G401.6 (cell line): Measurements from ENCODE around the gene PRSS3.
"Not testable (repeated sequence)": the region's sequence is repeated elsewhere in the genome, so short reads cannot be mapped to it uniquely, and the experiment has no call there.

Experiments used
- FAIRE-seq: peaks from 2 replicates; lab custom pipeline; 2012; peaks lifted over from hg19 to GRCh38; lab: Jason Lieb, UNC

Gene PRSS3

DNA sequence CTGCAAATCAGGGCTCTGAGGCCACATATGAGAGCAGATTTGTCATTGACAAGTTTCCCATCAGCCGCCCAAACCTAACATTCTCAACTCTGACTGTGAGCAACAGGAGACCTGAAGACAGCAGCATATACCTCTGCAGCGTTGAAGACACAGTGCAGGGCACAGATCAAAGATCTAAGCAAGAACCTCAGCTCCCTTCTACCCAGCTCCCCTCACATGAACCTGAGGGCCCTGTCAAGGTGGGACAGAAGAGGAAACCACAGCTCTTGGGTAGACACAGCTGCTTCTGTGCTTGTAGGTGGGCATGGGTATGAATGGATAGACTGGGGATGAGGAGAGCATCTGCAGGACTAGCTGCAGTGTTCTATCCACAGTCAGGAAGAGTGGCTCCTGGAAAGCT, 8.7 kb upstream of the PRSS3 start:
- FAIRE-seq, result no peak

GRCh38 chr9:33787839-33788238, 7.5 kb upstream of the PRSS3 start:
- no peak for FAIRE-seq

GRCh38 chr9:33789429-33789828, 5.9 kb upstream of the PRSS3 start:
- not testable (repeated sequence) for FAIRE-seq

DNA sequence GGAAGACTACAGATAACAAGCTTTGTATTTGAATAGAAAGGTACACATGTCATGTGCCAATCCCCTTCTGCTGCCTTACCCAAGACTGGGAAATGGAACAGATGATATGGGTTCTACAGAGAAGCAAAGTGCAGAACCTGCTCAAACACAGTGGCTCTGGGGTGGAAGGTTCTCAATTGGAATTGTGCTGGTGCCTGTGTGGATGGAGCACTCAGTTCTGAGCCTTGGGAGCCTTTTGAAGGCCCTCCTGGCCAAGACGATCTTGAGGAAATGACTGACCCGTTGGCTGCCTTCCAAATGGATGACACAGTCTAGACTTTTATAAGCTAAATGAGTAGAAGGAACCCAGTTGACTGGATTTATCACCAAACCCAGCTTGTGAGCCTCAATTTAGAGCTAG, 4.2 kb upstream of the PRSS3 start:
- FAIRE-seq, result no peak

DNA sequence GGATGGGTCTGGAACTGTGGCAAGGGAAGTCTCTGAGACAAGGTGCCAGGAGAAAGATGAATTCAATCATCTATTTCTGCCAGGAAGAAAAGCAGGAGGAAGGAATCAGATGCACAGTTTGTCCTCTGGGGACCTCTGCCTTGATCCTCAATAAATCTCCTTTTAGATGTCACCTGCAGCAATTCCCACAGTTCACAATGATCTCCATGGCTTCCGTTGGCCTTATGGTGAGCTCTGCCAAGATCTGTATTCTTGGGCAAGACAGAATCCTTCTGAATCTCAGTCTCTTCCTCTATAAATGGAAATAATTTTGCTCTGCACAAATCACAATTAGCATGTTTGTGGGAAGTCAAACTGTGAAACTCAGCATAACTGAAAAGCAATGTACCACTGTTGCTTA, 1.9 kb upstream of the PRSS3 start:
- not testable (repeated sequence) for FAIRE-seq

GRCh38 chr9:33794560-33794959, 801 bp upstream of the PRSS3 start:
- FAIRE-seq, result no peak

- FAIRE-seq, result no peak
Observed at GRCh38 chr9:33795819-33796218, 458 bp downstream of the PRSS3 start.

- FAIRE-seq, result not testable (repeated sequence)
Observed at GRCh38 chr9:33796679-33797078, 1.3 kb downstream of the PRSS3 start.

DNA sequence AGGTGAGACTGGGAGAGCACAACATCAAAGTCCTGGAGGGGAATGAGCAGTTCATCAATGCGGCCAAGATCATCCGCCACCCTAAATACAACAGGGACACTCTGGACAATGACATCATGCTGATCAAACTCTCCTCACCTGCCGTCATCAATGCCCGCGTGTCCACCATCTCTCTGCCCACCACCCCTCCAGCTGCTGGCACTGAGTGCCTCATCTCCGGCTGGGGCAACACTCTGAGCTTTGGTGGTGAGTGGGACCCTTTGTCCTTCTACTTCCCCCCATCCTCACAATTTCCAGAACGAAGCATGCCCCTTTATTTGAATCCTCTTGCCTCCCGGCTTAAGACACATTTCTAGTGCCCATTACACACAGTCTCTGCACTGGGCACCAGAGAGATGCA, 2.5 kb downstream of the PRSS3 start:
- FAIRE-seq, result no peak

- FAIRE-seq, result no peak
Observed at GRCh38 chr9:33798545-33798944, 3.2 kb downstream of the PRSS3 start.

DNA sequence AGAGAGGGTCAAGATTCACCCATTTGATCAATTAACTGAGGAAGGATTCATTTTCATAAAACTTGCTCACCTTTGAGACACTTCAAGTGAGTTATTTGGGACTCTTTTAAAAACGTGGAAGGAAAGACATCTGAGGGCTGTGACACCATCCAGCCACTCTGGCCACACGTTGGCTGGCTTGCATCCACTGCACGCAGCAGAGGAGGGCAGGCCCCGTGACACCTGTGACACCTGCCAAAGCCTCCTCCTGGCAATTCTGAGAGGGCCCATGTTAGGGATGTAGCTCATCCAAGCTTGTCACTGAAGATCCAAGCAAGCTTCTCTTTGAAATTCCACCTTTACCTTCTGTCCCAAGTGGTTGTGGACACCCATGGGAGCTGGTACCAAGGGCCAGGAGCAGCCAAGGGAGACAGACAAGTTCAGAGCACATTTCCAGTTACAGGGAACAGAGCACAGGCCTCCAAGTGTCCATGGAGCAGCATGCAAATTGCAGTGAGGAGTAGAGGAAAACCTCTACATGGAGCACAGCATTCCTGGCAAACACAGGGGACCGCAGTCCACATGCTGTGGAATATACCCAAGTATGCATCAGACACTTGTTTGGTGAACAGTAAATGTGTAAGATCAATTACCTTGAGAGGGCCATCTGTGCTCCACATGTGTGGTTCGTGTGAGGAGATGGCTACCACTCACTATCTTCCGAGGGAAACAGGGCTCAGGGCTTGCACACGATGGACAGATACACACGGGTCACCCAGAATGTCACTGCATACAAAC, 4.8 kb downstream of the PRSS3 start:
- no peak for FAIRE-seq

DNA sequence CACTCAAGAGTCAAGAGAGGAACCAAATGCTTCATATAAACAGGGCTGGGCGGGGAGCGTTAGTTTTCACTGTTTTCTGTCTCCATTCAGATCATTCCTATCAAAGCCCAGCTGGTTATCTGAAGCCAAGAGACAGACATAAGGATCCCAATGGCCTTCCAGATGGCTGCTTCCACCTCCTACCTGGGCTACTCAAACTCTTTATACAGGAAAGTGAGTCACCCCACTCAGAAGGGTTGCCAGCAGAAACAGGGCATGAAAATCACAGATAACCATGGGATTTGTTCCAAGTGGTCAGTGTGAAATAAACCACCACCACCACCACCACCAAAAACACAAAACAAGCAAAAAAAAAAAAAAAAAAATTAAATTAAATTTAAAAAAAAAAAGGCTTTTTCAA, 5.5 kb downstream of the PRSS3 start:
- no peak for FAIRE-seq

- not testable (repeated sequence) for FAIRE-seq
Observed at GRCh38 chr9:33801943-33802500, 6.7 kb downstream of the PRSS3 start.

DNA sequence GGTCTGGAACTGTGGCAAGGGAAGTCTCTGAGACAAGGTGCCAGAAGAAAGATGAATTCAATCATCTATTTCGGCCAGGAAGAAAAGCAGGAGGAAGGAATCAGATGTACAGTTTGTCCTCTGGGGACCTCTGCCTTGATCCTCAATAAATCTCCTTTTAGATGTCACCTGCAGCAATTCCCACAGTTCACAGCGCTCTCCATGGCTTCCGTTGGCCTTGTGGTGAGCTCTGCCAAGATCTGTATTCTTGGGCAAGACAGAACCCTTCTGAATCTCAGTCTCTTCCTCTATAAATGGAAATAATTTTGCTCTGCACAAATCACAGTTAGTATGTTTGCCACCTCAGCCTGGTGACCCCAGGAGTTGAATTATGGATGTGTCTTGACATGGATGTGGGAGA, 8.8 kb downstream of the PRSS3 start:
- FAIRE-seq, result not testable (repeated sequence)

DNA sequence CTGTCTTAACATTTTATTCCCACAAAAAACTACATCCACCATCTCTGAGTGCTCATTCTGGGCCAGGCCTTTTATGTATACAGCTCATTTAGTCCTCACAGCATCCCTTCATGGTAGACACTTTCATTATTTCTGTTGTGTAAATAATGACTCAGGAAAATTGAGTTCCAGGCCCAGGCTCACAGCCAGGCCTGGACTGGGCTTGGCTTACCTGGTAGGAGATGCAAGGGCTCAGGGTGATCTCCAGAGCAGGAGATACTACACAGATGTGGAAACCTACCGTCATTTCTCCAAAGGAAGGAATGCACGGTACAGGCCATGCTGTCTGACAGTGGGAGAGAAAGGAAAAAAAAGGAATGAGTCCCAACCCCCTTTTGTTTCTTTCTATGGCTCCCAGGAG, 11.8 kb downstream of the PRSS3 start:
- not testable (repeated sequence) for FAIRE-seq

DNA sequence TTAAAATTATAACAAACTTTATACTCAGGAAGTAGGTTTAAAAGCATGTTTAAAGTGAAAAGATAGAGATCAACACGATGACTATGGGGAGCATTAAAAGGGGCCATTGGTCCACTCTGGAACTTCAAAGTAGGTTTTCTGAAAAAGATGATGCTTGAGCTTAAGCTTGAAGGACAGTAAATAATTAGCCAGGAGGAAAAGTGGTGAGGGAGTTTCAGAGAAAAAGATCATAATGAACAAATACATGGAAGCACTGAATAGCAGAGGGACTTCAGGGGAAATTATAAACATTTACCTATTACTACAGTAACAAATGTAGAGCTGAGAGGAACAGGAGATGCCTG, 13.6 kb downstream of the PRSS3 start:
- FAIRE-seq, result not testable (repeated sequence)

DNA sequence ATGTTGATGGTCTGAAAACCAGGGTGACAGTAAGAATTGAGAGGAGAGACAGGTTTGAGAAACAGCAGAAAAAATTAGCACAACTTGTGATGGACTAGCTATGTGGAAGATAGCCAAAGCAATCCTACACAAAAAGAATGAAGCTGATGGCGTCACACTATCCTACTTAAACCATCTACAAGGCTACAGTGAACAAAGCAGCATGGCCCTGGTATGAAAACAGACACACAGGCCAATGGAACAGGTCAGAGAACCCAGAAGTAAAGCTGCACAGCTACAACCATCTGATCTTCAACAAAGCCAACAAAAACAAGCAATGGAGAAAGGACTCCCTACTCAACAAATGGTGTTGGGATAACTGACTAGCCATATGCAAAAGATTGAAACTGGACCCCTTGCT, 14.1 kb downstream of the PRSS3 start:
- FAIRE-seq, result no peak

- peak; percentile 96 for FAIRE-seq
Observed at GRCh38 chr9:33813712-33814641, 18.6 kb downstream of the PRSS3 start.

DNA sequence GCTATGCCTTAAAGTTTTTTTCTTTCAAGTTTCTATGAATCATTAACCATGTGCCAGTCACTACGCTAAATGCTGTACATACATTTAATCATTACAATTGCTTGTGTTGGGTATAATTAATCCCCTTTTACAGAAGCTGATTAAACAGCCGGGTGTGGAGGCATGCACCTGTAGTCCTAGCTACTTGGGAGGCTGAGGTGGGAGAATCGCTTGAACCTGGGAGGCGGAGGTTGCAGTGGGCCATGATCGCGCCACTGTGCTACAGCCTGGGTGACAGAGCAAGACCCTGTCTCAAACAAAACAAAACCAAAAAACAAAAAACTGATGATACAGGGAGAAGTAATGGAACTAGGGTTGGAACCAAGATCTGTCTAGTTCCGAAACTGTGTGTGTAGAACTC, 20.4 kb downstream of the PRSS3 start:
- no peak for FAIRE-seq

GRCh38 chr9:33816327-33817252, 21.2 kb downstream of the PRSS3 start, which contains the start of gene UBE2R2:
Gene UBE2R2 (plus strand): TSS chr9:33817160. CDS start chr9:33817758, 598 bp downstream.
- FAIRE-seq, result no peak

GRCh38 chr9:33817327-33818166, 22.2 kb downstream of the PRSS3 start:
- no peak for FAIRE-seq
